Measurements from ENCODE around the gene AVPR2.

AVPR2 gene

DNA sequence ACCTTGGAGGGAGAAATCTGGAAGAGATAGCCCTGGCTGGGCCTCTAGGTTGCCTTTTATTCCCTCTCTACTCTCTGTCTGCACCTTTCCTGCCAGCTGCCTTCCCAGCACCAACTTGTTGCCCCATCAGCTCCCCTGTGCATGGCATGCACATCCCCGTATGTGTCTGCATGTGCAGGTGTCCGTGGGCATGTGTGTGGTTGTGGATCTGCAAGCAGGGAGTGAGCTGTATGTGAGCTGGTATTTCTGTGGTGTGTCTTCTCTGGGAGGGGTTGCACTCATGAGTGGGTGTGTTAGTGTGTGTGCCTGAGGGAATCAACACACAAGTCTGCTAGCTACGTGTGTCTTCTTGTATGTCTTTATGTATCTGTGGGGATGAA is 28.4 kb upstream of the AVPR2 start:
- Histone ChIP-seq H3K4me1 (ENCODE audit: control insufficient read depth in 1 of 2, insufficient read depth in 2 of 2, low read length in 2 of 2) (peaks cover 6 to 10% of the 10 kb centered on the region in 2 experiments), H3K14ac (ENCODE audit: low read length) (no peak overlapping the region), H3K4me2 (ENCODE audit: low read length) (no peak overlapping the region), H3K9me3 (ENCODE audit: insufficient read depth, low read depth, low read length) (no peaks in the 10 kb centered on the region), H2BK120ac (ENCODE audit: insufficient read depth, low read length, poor library complexity) (no peak overlapping the region), H3K18ac (ENCODE audit: low read length) (no peak overlapping the region), H3K4ac (ENCODE audit: low read depth, low read length) (no peak overlapping the region), H3K36me3 (ENCODE audit: control insufficient read depth in 1 of 2, insufficient read depth in 2 of 2, low read length in 2 of 2) (peaks cover 4% of the 10 kb centered on the region in 2 experiments), H2AFZ (ENCODE audit: insufficient read depth, low read length, poor library complexity) (no peak overlapping the region), H3K9ac (ENCODE audit: low read length) (no peak overlapping the region), H2BK5ac (ENCODE audit: low read depth, low read length, poor library complexity) (no peak overlapping the region), H3K79me2 (ENCODE audit: control insufficient read depth, insufficient read depth, low read length, poor library complexity) (no peaks in the 10 kb centered on the region), H4K12ac (ENCODE audit: low read depth, low read length) (no peak overlapping the region), H3K23ac (ENCODE audit: low read length) (no peak overlapping the region), H3K27me3 (ENCODE audit: insufficient read depth, low read length) (no peaks in the 10 kb centered on the region), H4K91ac (ENCODE audit: low read depth, low read length) (no peak overlapping the region), H3K4me3 (ENCODE audit: low read depth, low read length) (no peak overlapping the region), H2BK12ac (ENCODE audit: low read length) (no peak overlapping the region), H2AK5ac (ENCODE audit: low read length) (no peak overlapping the region), H3K79me1 (ENCODE audit: low read length) (no peaks in the 10 kb centered on the region), H4K8ac (ENCODE audit: low read depth, low read length) (no peak overlapping the region), H3K27ac (ENCODE audit: low read depth, low read length) (no peak overlapping the region)
- DNase-seq: no peak
- WGBS (ENCODE audit: extremely low coverage, insufficient coverage, insufficient read length): no CpG with 5 or more reads among the region's 3 CpGs

- Histone ChIP-seq H4K91ac (ENCODE audit: low read depth, low read length) (no peak overlapping the region), H2BK12ac (ENCODE audit: low read length) (no peak overlapping the region), H3K79me2 (ENCODE audit: control insufficient read depth, insufficient read depth, low read length, poor library complexity) (no peaks in the 10 kb centered on the region), H3K18ac (ENCODE audit: low read length) (no peak overlapping the region), H2AFZ (ENCODE audit: insufficient read depth, low read length, poor library complexity) (no peak overlapping the region), H3K4ac (ENCODE audit: low read depth, low read length) (no peak overlapping the region), H3K4me2 (ENCODE audit: low read length) (no peak overlapping the region), H3K79me1 (ENCODE audit: low read length) (no peaks in the 10 kb centered on the region), H3K27ac (ENCODE audit: low read depth, low read length) (no peak overlapping the region), H3K27me3 (ENCODE audit: insufficient read depth, low read length) (no peaks in the 10 kb centered on the region), H3K23ac (ENCODE audit: low read length) (no peak overlapping the region), H3K4me3 (ENCODE audit: low read depth, low read length) (no peak overlapping the region), H3K9ac (ENCODE audit: low read length) (no peak overlapping the region), H3K9me3 (ENCODE audit: insufficient read depth, low read depth, low read length) (no peaks in the 10 kb centered on the region), H3K4me1 (ENCODE audit: control insufficient read depth in 1 of 2, insufficient read depth in 2 of 2, low read length in 2 of 2) (peaks cover 6 to 20% of the 10 kb centered on the region in 2 experiments), H2AK5ac (ENCODE audit: low read length) (no peak overlapping the region), H2BK120ac (ENCODE audit: insufficient read depth, low read length, poor library complexity) (no peak overlapping the region), H3K14ac (ENCODE audit: low read length) (no peak overlapping the region), H3K36me3 (ENCODE audit: control insufficient read depth in 1 of 2, insufficient read depth in 2 of 2, low read length in 2 of 2) (peaks cover 0 to 2% of the 10 kb centered on the region in 2 experiments), H4K8ac (ENCODE audit: low read depth, low read length) (no peak overlapping the region), H2BK5ac (ENCODE audit: low read depth, low read length, poor library complexity) (no peak overlapping the region), H4K12ac (ENCODE audit: low read depth, low read length) (no peak overlapping the region)
- DNase-seq: no peak
- no CpG with 5 or more reads among the region's 8 CpGs for WGBS (ENCODE audit: extremely low coverage, insufficient coverage, insufficient read length)
These were observed 26.8 kb upstream of the AVPR2 start for GRCh38 chrX:153877571-153878261.

GRCh38 chrX:153878345-153878744 is 26.1 kb upstream of the AVPR2 start:
- Histone ChIP-seq H3K79me1 (ENCODE audit: low read length) (no peaks in the 10 kb centered on the region), H2AK5ac (ENCODE audit: low read length) (no peak overlapping the region), H2BK120ac (ENCODE audit: insufficient read depth, low read length, poor library complexity) (no peak overlapping the region), H3K14ac (ENCODE audit: low read length) (no peak overlapping the region), H3K23ac (ENCODE audit: low read length) (no peak overlapping the region), H3K9me3 (ENCODE audit: insufficient read depth, low read depth, low read length) (no peaks in the 10 kb centered on the region), H3K4me1 (ENCODE audit: control insufficient read depth in 1 of 2, insufficient read depth in 2 of 2, low read length in 2 of 2) (peaks cover 10 to 24% of the 10 kb centered on the region in 2 experiments), H3K27me3 (ENCODE audit: insufficient read depth, low read length) (no peaks in the 10 kb centered on the region), H3K36me3 (ENCODE audit: control insufficient read depth in 1 of 2, insufficient read depth in 2 of 2, low read length in 2 of 2) (no peaks in the 10 kb centered on the region), H3K4me2 (ENCODE audit: low read length) (no peak overlapping the region), H3K4ac (ENCODE audit: low read depth, low read length) (no peak overlapping the region), H3K4me3 (ENCODE audit: low read depth, low read length) (no peak overlapping the region), H3K27ac (ENCODE audit: low read depth, low read length) (no peak overlapping the region), H2BK5ac (ENCODE audit: low read depth, low read length, poor library complexity) (no peak overlapping the region), H3K9ac (ENCODE audit: low read length) (no peak overlapping the region), H2BK12ac (ENCODE audit: low read length) (no peak overlapping the region), H4K91ac (ENCODE audit: low read depth, low read length) (no peak overlapping the region), H4K12ac (ENCODE audit: low read depth, low read length) (no peak overlapping the region), H3K18ac (ENCODE audit: low read length) (no peak overlapping the region), H2AFZ (ENCODE audit: insufficient read depth, low read length, poor library complexity) (no peak overlapping the region), H3K79me2 (ENCODE audit: control insufficient read depth, insufficient read depth, low read length, poor library complexity) (no peaks in the 10 kb centered on the region), H4K8ac (ENCODE audit: low read depth, low read length) (no peak overlapping the region)
- WGBS (ENCODE audit: extremely low coverage, insufficient coverage, insufficient read length): no CpG with 5 or more reads among the region's 5 CpGs
- DNase-seq: no peak

DNA sequence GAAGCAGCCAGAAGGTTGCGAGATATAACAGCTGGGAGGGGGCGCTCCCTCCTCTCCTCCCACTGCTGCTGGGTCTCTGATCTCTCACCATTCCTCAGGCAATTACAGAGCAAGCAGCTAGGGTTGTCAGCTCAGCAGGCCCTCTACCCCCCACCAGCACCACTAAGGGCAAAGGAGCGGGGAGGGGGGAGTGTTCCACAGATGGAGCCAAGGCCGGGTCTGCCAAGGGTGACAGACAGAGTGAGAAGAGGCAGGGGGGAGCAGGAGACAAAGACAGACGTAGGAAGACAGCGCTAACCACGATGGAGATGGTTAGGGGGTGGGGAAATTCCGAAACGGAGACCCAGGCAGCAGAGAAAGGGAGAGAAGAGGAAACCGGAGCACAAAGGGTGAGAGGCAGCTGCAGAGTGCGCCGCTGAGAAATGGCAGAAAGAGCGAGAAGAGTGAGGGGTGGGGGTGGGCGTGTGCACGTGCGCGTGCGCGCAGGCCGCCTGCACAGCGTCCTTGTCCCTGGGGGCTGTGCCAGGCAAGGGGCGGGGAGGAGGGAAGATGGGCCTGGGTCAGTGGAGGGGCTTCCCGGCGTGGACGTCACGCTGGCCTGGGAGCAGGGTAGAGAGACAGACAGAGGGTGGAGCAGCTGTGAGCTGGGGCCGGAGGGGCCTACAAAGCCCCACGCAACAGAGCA is 25.4 kb upstream of the AVPR2 start:
- no peaks in the 10 kb centered on the region for H3K36me3 ChIP-seq (ENCODE audit: control insufficient read depth in 1 of 2, insufficient read depth in 2 of 2, low read length in 2 of 2)
- H3K14ac ChIP-seq (ENCODE audit: low read length): no peak overlapping the region
- H2BK5ac ChIP-seq (ENCODE audit: low read depth, low read length, poor library complexity): no peak overlapping the region
- no peak overlapping the region for H3K4me3 ChIP-seq (ENCODE audit: low read depth, low read length)
- H4K8ac ChIP-seq (ENCODE audit: low read depth, low read length): no peak overlapping the region
- no peak overlapping the region for H3K4ac ChIP-seq (ENCODE audit: low read depth, low read length)
- H3K9ac ChIP-seq (ENCODE audit: low read length): no peak overlapping the region
- H3K9me3 ChIP-seq (ENCODE audit: insufficient read depth, low read depth, low read length): no peaks in the 10 kb centered on the region
- H4K91ac ChIP-seq (ENCODE audit: low read depth, low read length): no peak overlapping the region
- H2AK5ac ChIP-seq (ENCODE audit: low read length): no peak overlapping the region
- H2BK120ac ChIP-seq (ENCODE audit: insufficient read depth, low read length, poor library complexity): no peak overlapping the region
- H3K23ac ChIP-seq (ENCODE audit: low read length): no peak overlapping the region
- H2AFZ ChIP-seq (ENCODE audit: insufficient read depth, low read length, poor library complexity): no peak overlapping the region
- no peak overlapping the region for H2BK12ac ChIP-seq (ENCODE audit: low read length)
- no CpG with 5 or more reads among the region's 28 CpGs for WGBS (ENCODE audit: extremely low coverage, insufficient coverage, insufficient read length)
- no peak overlapping the region for H3K27ac ChIP-seq (ENCODE audit: low read depth, low read length)
- no peak overlapping the region for H3K18ac ChIP-seq (ENCODE audit: low read length)
- H3K27me3 ChIP-seq (ENCODE audit: insufficient read depth, low read length): no peaks in the 10 kb centered on the region
- H3K79me2 ChIP-seq (ENCODE audit: control insufficient read depth, insufficient read depth, low read length, poor library complexity): no peaks in the 10 kb centered on the region
- H4K12ac ChIP-seq (ENCODE audit: low read depth, low read length): no peak overlapping the region
- peak overlapping the region; percentile 44 for H3K4me2 ChIP-seq (ENCODE audit: low read length)
- H3K4me1 ChIP-seq (ENCODE audit: control insufficient read depth in 1 of 2, insufficient read depth in 2 of 2, low read length in 2 of 2): peaks cover 7 to 21% of the 10 kb centered on the region in 2 experiments
- no peaks in the 10 kb centered on the region for H3K79me1 ChIP-seq (ENCODE audit: low read length)
- no peak for DNase-seq

Measured in trophoblast cell (in vitro differentiated cells and primary cell).